ENCODE results near the gene CHRNB1.

DNA sequence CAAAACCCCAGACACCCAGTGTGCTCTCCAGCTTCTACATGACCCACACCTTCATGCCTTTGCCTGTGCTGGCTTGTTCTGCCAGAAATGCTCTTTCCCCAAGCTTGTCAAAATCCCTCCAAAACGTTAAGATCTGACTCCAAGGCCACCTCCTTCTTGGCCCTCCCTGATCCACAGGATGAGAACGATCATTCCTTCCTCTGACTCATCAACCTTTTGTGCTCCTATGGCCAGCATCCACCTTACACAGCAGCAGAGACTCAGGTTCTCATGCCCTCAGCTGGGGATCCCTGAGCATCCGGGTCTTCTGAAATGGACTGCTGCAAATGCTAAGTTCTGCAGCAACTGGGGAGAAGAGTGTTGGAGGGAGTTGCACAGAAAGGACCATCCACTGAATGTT, 31.6 kb downstream of the CHRNB1 start:
- no peak for TF ChIP-seq CTCF (IDR thresholded peaks at IDR 0.05)
- TF ChIP-seq POLR2AphosphoS5 (IDR thresholded peaks at IDR 0.05): no peak
- no peak for TF ChIP-seq POLR2A (IDR thresholded peaks at IDR 0.05; ENCODE audit: low read depth)

Data from esophagus muscularis mucosa (tissue), 3 donors.